K562 (cell line): ENCODE data around the gene GTF2H4. TPM values are rescaled to one million over a fixed set of nuclear protein-coding genes. Genes with fewer than 3 reads are reported as not detected.

Source experiments
- ARNT ChIP-seq, 2 experiments: fragments of 450-650 bp; IDR thresholded peaks; 2 replicates each; pipeline ENCODE4 v1.6.1; 2016; ENCODE audit warnings: mild to moderate bottlenecking in 1 of 2
- CC2D1A ChIP-seq: fragments of 450-650 bp; IDR thresholded peaks from 2 replicates; pipeline ENCODE4 v1.6.1; 2017; ENCODE audit warnings: mild to moderate bottlenecking
- CHD1 ChIP-seq: fragments of 200-600 bp; sonication (generic); IDR thresholded peaks from one replicate; pipeline ENCODE4 v1.6.1; 2012; ENCODE audit warnings: mild to moderate bottlenecking, moderate library complexity, low read length, inconsistent platforms
- CTBP1 ChIP-seq: fragments of 450-650 bp; IDR thresholded peaks from 2 replicates; pipeline ENCODE4 v1.6.1; 2016; ENCODE audit warnings: borderline replicate concordance
- IRF2 ChIP-seq: sonication (generic); formaldehyde crosslinking; IDR thresholded peaks from 2 replicates; pipeline ENCODE4 v1.8.1; 2022; ENCODE audit warnings: mild to moderate bottlenecking, missing genetic modification reagents
- MCM3 ChIP-seq: fragments of 450-650 bp; IDR thresholded peaks from 2 replicates; pipeline ENCODE4 v1.6.1; 2016
- NFIC ChIP-seq: fragments of 450-650 bp; IDR thresholded peaks from 2 replicates; pipeline ENCODE4 v1.6.1; 2017; ENCODE audit warnings: mild to moderate bottlenecking, inconsistent platforms
- POLR2AphosphoS5 ChIP-seq: IDR thresholded peaks from 2 replicates; pipeline ENCODE4 v1.6.1; 2011; ENCODE audit warnings: mild to moderate bottlenecking, low read depth, low read length, moderate library complexity; ENCODE audit not compliant: control insufficient read depth, insufficient read depth
- POLR2G ChIP-seq: fragments of 200-400 bp; formaldehyde crosslinking; IDR thresholded peaks from 2 replicates; pipeline ENCODE4 v1.6.1; 2017; ENCODE audit warnings: low read depth, mild to moderate bottlenecking, antibody characterized with exemption, low read length, moderate library complexity
- RBM15 ChIP-seq: fragments of 200-400 bp; formaldehyde crosslinking; IDR thresholded peaks from 2 replicates; pipeline ENCODE4 v1.6.1; 2018; ENCODE audit warnings: mild to moderate bottlenecking, low read length, moderate library complexity; ENCODE audit not compliant: insufficient read depth
- SAFB ChIP-seq: fragments of 200-400 bp; formaldehyde crosslinking; IDR thresholded peaks from 2 replicates; pipeline ENCODE4 v1.6.1; 2017; ENCODE audit warnings: low read depth, low read length, borderline replicate concordance
- SMARCC2 ChIP-seq: fragments of 450-650 bp; IDR thresholded peaks from 2 replicates; pipeline ENCODE4 v1.6.1; 2017; ENCODE audit warnings: antibody characterized with exemption, moderate library complexity, mild to moderate bottlenecking, low read depth
- SMARCE1 ChIP-seq: fragments of 450-650 bp; IDR thresholded peaks from 2 replicates; pipeline ENCODE4 v1.7.1; 2016; ENCODE audit warnings: mild to moderate bottlenecking
- TAF1 ChIP-seq: IDR thresholded peaks from 2 replicates; pipeline ENCODE4 v1.6.1; 2011; ENCODE audit warnings: mild to moderate bottlenecking, low read length, moderate library complexity; ENCODE audit not compliant: insufficient read depth, control insufficient read depth, severe bottlenecking; ENCODE audit errors: extremely low read depth
- TCF7 ChIP-seq: sonication (generic); IDR thresholded peaks from 2 replicates; pipeline ENCODE4 v1.6.1; 2016; ENCODE audit warnings: antibody characterized with exemption, borderline replicate concordance
- TCF7L2 ChIP-seq: fragments of 150-350 bp; IDR thresholded peaks from 2 replicates; pipeline ENCODE4 v1.6.1; 2016; ENCODE audit warnings: low read depth, mild to moderate bottlenecking, low read length, moderate library complexity
- ZBTB8A ChIP-seq: fragments of 450-650 bp; IDR thresholded peaks from 2 replicates; pipeline ENCODE4 v1.6.1; 2018; ENCODE audit warnings: mild to moderate bottlenecking, moderate library complexity; ENCODE audit not compliant: partially characterized antibody
- ZFP1 ChIP-seq: fragments of 450-650 bp; formaldehyde crosslinking; IDR thresholded peaks from 2 replicates; pipeline ENCODE4 v1.4.0; 2020; ENCODE audit warnings: mild to moderate bottlenecking, mixed read lengths
- ZNF57 ChIP-seq: fragments of 450-650 bp; formaldehyde crosslinking; IDR thresholded peaks from 2 replicates; pipeline ENCODE4 v1.4.0; 2020; ENCODE audit warnings: mild to moderate bottlenecking, moderate library complexity
- ZNF589 ChIP-seq: fragments of 200-800 bp; sonication (Bioruptor generic); IDR thresholded peaks from 2 replicates; pipeline ENCODE4 v1.6.1; 2016; ENCODE audit warnings: low read depth, missing genetic modification characterization, missing compliant biosample characterization
- polyA plus RNA-seq, 8 experiments: library from polyadenylated mRNA; depleted of rRNA in 4 of 8; stranded (reverse) in 5 of 8; unstranded in 3 of 8; fragments of >200 nt; fragmentation: Nextera tagmentation in 2 of 8; fragmentation: Illumina TruSeq in 1 of 8; extraction: Ambion mirVana in 2 of 8; extraction: Trizol in 1 of 8; gene quantifications; 2 replicates each; pipeline versions ENCODE4 v1.2.1 to v1.2.3, GENCODE V29; 2011 to 2014; ENCODE audit warnings: inconsistent platforms in 1 of 8, missing spikeins in 1 of 8
- total RNA-seq, 7 experiments: library from RNA; depleted of rRNA in 6 of 7; stranded (reverse); fragments of >200 nt in 6 of 7; fragmentation: Illumina TruSeq in 2 of 7; extraction: Trizol in 2 of 7; gene quantifications; 2 replicates each; pipeline versions ENCODE4 v1.2.1 to v1.2.3, GENCODE V29; 2011 to 2021; ENCODE audit warnings: low replicate concordance in 1 of 7
- TF ChIP-seq, protein P1 (sequence below): fragments of 450-650 bp; IDR thresholded peaks from 2 replicates; pipeline ENCODE4 v1.6.1; 2014; ENCODE audit warnings: low read depth, mild to moderate bottlenecking, moderate library complexity, borderline replicate concordance
- TF ChIP-seq, protein P2 (sequence below): fragments of 250-450 bp; sonication (Bioruptor Pico); IDR thresholded peaks from 2 replicates; pipeline ENCODE4 v1.4.0; 2020
- TF ChIP-seq, protein P3 (sequence below): fragments of 450-650 bp; conservative IDR thresholded peaks from 2 replicates; pipeline ENCODE4 v1.6.1; 2016; ENCODE audit warnings: missing genetic modification characterization, low read depth, mild to moderate bottlenecking, missing compliant biosample characterization, moderate library complexity
- TF ChIP-seq, protein P4 (sequence below): fragments of 450-650 bp; formaldehyde crosslinking; IDR thresholded peaks from 2 replicates; pipeline ENCODE4 v1.4.0; 2020; ENCODE audit warnings: mild to moderate bottlenecking, moderate library complexity

The GTF2H4 gene
- total and polyA plus RNA-seq, 9 of the 15 experiments (the other 6 are each of a cell fraction or from before 2014, with no cell fraction given), result 3.6 to 86.1 (median 39.6) TPM

DNA sequence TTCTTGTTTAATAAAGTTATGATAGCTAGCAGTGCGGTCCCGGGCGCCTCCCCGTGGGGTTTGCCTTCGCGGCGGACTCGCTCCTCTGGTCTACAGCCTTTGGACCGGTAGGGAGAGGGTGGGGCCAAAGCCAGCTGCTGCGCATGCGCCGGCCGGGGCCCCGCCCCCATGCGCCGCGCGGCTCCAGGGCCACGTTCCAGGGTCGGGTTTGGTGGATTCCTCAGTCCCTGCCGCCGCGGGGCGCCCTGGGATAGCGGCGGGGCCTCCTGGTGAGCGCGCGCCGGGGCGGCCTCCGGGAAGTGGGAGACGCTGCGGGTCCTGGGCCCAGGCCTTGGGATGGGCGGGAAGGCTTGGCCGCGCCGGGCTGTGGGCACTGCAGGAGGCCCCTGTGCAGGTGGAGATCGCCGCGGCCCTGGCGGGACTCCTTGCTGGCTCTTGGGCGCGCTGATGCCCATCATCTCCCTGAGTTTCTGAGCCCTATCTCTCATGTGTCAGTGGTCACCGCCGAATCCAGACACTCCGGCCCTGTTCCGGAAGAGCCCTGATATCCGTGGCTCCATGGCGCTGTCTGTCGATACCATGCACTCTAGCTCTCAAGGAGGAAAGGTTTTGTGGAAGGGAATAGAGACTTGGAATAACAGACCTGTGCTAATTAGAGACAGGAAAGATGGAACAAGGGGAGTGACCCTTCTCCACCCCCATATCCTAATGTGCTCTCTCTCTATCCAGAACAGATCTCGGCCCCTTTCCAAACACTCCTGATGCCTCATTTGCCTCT is 6.3 kb downstream of the GTF2H4 start, which contains the start of gene VARS2 (continued):
- peak; percentile 31 for TF ChIP-seq CHD1
- 0 out of 2 replicates have a peak, but pooled peaks have one; percentile 55 for TF ChIP-seq SMARCE1
- TF ChIP-seq POLR2AphosphoS5, result peak; percentile 83
- TF ChIP-seq, protein P1, sequence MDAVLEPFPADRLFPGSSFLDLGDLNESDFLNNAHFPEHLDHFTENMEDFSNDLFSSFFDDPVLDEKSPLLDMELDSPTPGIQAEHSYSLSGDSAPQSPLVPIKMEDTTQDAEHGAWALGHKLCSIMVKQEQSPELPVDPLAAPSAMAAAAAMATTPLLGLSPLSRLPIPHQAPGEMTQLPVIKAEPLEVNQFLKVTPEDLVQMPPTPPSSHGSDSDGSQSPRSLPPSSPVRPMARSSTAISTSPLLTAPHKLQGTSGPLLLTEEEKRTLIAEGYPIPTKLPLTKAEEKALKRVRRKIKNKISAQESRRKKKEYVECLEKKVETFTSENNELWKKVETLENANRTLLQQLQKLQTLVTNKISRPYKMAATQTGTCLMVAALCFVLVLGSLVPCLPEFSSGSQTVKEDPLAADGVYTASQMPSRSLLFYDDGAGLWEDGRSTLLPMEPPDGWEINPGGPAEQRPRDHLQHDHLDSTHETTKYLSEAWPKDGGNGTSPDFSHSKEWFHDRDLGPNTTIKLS, result peak; percentile 90
- peak; percentile 98 for TF ChIP-seq POLR2G
- TF ChIP-seq CTBP1, result peak; percentile 92
- no peak for TF ChIP-seq RBM15
- TF ChIP-seq, protein P2, sequence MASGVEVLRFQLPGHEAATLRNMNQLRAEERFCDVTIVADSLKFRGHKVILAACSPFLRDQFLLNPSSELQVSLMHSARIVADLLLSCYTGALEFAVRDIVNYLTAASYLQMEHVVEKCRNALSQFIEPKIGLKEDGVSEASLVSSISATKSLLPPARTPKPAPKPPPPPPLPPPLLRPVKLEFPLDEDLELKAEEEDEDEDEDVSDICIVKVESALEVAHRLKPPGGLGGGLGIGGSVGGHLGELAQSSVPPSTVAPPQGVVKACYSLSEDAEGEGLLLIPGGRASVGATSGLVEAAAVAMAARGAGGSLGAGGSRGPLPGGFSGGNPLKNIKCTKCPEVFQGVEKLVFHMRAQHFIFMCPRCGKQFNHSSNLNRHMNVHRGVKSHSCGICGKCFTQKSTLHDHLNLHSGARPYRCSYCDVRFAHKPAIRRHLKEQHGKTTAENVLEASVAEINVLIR (CRISPR knock-in tag), result 0 out of 2 replicates have a peak, but pooled peaks have one; percentile 6
- peak in 1 of 2 experiments; percentile 82; a peak in 1 of 4 replicates for TF ChIP-seq ARNT (IDR thresholded peaks at IDR 0.05)
- TF ChIP-seq TCF7, result no peak
- TF ChIP-seq TAF1, result peak; percentile 82
- TF ChIP-seq MCM3, result no peak
- no peak for TF ChIP-seq TCF7L2
- TF ChIP-seq ZFP1 (CRISPR knock-in tag), result no peak; the same call in 1 of the 2 replicates
- TF ChIP-seq NFIC, result peak; percentile 31; the same call in 1 of the 2 replicates
- TF ChIP-seq, protein P3, sequence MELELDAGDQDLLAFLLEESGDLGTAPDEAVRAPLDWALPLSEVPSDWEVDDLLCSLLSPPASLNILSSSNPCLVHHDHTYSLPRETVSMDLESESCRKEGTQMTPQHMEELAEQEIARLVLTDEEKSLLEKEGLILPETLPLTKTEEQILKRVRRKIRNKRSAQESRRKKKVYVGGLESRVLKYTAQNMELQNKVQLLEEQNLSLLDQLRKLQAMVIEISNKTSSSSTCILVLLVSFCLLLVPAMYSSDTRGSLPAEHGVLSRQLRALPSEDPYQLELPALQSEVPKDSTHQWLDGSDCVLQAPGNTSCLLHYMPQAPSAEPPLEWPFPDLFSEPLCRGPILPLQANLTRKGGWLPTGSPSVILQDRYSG (tag), result no peak; the same call in none of the 2 replicates
- TF ChIP-seq SAFB, result peak; percentile 58; the same call in 1 of the 2 replicates
- no peak for TF ChIP-seq SMARCC2
- TF ChIP-seq CC2D1A, result no peak
- TF ChIP-seq ZNF589 (CRISPR knock-in tag), result peak; percentile 71; the same call in 1 of the 2 replicates
- TF ChIP-seq, protein P4, sequence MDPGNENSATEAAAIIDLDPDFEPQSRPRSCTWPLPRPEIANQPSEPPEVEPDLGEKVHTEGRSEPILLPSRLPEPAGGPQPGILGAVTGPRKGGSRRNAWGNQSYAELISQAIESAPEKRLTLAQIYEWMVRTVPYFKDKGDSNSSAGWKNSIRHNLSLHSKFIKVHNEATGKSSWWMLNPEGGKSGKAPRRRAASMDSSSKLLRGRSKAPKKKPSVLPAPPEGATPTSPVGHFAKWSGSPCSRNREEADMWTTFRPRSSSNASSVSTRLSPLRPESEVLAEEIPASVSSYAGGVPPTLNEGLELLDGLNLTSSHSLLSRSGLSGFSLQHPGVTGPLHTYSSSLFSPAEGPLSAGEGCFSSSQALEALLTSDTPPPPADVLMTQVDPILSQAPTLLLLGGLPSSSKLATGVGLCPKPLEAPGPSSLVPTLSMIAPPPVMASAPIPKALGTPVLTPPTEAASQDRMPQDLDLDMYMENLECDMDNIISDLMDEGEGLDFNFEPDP (CRISPR knock-in tag), result no peak
- no peak for TF ChIP-seq IRF2
- TF ChIP-seq ZBTB8A, result no peak
- TF ChIP-seq ZNF57, result no peak
